ENCODE data around the gene TBCD.

Gene TBCD

GRCh38 chr17:82889496-82890338, 137.9 kb downstream of the TBCD start:
- H3K36me3 ChIP-seq = peaks cover 16 to 41% (median 26%) of the 10 kb centered on the region in 11 experiments; a peak in 20 of 22 replicates
- no peaks in the 10 kb centered on the region for H3K9me3 ChIP-seq (replicated peaks in 1 of 11)
- H3K27ac ChIP-seq = peak overlapping the region in 2 of 11 experiments; percentile 36 to 61; a peak in 2 of 22 replicates
- peak overlapping the region in 7 of 11 experiments; percentile 23 to 63 (median 53); a peak in 4 of 22 replicates for H3K9ac ChIP-seq
- H3K27me3 ChIP-seq = peaks cover 0 to 7% (median 0%) of the 10 kb centered on the region in 11 experiments; a peak in 1 of 22 replicates
- H4K20me1 ChIP-seq = peaks cover 0 to 70% (median 28%) of the 10 kb centered on the region in 11 experiments; a peak in 14 of 22 replicates
- H3K4me3 ChIP-seq = no peak overlapping the region
- peak overlapping the region; percentile 80 to 97 (median 87); a peak in 21 of 22 replicates for H3K4me2 ChIP-seq
- peaks cover 82 to 97% (median 96%) of the 10 kb centered on the region in 10 experiments for H3K4me1 ChIP-seq
- no peak for TF ChIP-seq Cebpa-rat (IDR thresholded peaks at IDR 0.05)

- 0 out of 22 replicates have a peak overlapping the region, but pooled peaks of 1 of the 11 experiments have one; percentile 17 for H3K9ac ChIP-seq
- H3K4me1 ChIP-seq = peaks cover 77 to 97% (median 96%) of the 10 kb centered on the region in 10 experiments
- TF ChIP-seq Cebpa-rat (IDR thresholded peaks at IDR 0.05) = no peak
- H3K9me3 ChIP-seq (replicated peaks in 1 of 11) = no peaks in the 10 kb centered on the region
- H3K36me3 ChIP-seq = peaks cover 17 to 47% (median 28%) of the 10 kb centered on the region in 11 experiments; a peak in 20 of 22 replicates
- H3K27me3 ChIP-seq = peaks cover 0 to 7% (median 0%) of the 10 kb centered on the region in 11 experiments; a peak in 1 of 22 replicates
- H3K27ac ChIP-seq = no peak overlapping the region; a peak in 1 of 22 replicates
- no peak overlapping the region for H3K4me3 ChIP-seq
- H3K4me2 ChIP-seq = peak overlapping the region in 10 of 11 experiments; percentile 13 to 93 (median 84); a peak in 16 of 22 replicates
- peaks cover 0 to 69% (median 28%) of the 10 kb centered on the region in 11 experiments; a peak in 14 of 22 replicates for H4K20me1 ChIP-seq
Measured at GRCh38 chr17:82890339-82890730, 138.5 kb downstream of the TBCD start.

GRCh38 chr17:82890926-82891678, 139.2 kb downstream of the TBCD start:
- H3K9me3 ChIP-seq (replicated peaks in 1 of 11) = no peaks in the 10 kb centered on the region
- H4K20me1 ChIP-seq = peaks cover 0 to 64% (median 28%) of the 10 kb centered on the region in 11 experiments; a peak in 14 of 22 replicates
- H3K4me3 ChIP-seq = no peak overlapping the region
- H3K4me1 ChIP-seq = peaks cover 69 to 97% (median 95%) of the 10 kb centered on the region in 10 experiments
- 0 out of 22 replicates have a peak overlapping the region, but pooled peaks of 1 of the 11 experiments have one; percentile 17 for H3K9ac ChIP-seq
- H3K27ac ChIP-seq = 0 out of 22 replicates have a peak overlapping the region, but pooled peaks of 1 of the 11 experiments have one; percentile 11
- TF ChIP-seq Cebpa-rat (IDR thresholded peaks at IDR 0.05) = no peak
- H3K36me3 ChIP-seq = peaks cover 21 to 55% (median 35%) of the 10 kb centered on the region in 11 experiments; a peak in 21 of 22 replicates
- H3K27me3 ChIP-seq = peaks cover 0 to 7% (median 0%) of the 10 kb centered on the region in 11 experiments; a peak in 1 of 22 replicates
- H3K4me2 ChIP-seq = peak overlapping the region in 10 of 11 experiments; percentile 13 to 93 (median 84); a peak in 17 of 22 replicates

GRCh38 chr17:82891911-82892310, 140.0 kb downstream of the TBCD start:
- Histone ChIP-seq H3K4me3 (no peak overlapping the region), H3K27me3 (peaks cover 0 to 7% (median 0%) of the 10 kb centered on the region in 11 experiments; a peak in 1 of 22 replicates), H3K4me1 (peaks cover 62 to 96% (median 90%) of the 10 kb centered on the region in 10 experiments), H3K9ac (peak overlapping the region in 1 of 11 experiments; percentile 56; a peak in 1 of 22 replicates), H3K9me3 (replicated peaks in 1 of 11) (no peaks in the 10 kb centered on the region), H3K27ac (no peak overlapping the region), H3K4me2 (peak overlapping the region in 9 of 11 experiments; percentile 75 to 96 (median 85); a peak in 18 of 22 replicates), H4K20me1 (peaks cover 0 to 62% (median 28%) of the 10 kb centered on the region in 11 experiments; a peak in 14 of 22 replicates), H3K36me3 (peaks cover 21 to 63% (median 43%) of the 10 kb centered on the region in 11 experiments; a peak in 21 of 22 replicates)
- no peak for TF ChIP-seq Cebpa-rat (IDR thresholded peaks at IDR 0.05)

DNA sequence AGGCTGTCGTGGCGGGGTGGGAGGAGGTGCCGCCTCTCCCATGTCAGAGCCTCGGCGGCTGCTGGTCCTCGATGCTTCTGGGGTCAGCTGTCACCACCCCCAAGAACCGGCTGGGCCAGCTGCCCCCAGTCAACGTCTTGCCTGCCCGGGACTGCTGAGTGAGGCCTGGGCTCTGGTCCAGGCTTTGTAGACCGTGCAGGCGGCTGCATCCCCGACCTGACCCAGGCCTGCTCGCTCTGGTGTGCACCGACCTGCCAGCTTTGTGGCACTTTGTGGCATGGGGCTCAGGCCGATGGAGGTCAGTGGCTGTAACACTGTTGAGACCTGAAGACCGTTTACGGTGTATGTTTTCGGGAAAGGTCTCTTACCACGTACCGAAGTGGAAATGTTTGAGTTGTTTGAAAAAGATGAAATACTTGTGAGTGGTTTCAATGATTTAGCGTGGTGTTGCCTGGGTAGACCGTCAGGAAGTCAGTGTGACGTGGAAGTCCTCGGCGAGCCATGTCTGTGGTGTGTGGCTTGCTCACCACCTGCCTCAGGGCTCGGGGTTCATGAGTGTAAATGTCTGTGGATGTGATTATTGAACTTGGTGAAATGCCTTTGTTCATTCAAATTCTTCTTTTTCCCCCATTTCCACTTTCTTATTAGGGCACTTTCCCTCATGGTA, 141.2 kb downstream of the TBCD start:
- Histone ChIP-seq H3K9ac (peak overlapping the region in 8 of 11 experiments; percentile 15 to 62 (median 43); a peak in 9 of 22 replicates), H3K27me3 (peaks cover 0 to 7% (median 0%) of the 10 kb centered on the region in 11 experiments; a peak in 1 of 22 replicates), H3K36me3 (peaks cover 21 to 66% (median 49%) of the 10 kb centered on the region in 11 experiments; a peak in 21 of 22 replicates), H3K27ac (peak overlapping the region in 10 of 11 experiments; percentile 37 to 65 (median 56); a peak in 18 of 22 replicates), H3K4me3 (peak overlapping the region in 2 of 10 experiments; percentile 1 to 8; a peak in 1 of 20 replicates), H3K4me2 (peak overlapping the region; percentile 75 to 96 (median 85)), H3K4me1 (peaks cover 51 to 94% (median 87%) of the 10 kb centered on the region in 10 experiments), H4K20me1 (peaks cover 0 to 51% (median 25%) of the 10 kb centered on the region in 11 experiments; a peak in 14 of 22 replicates), H3K9me3 (replicated peaks in 1 of 11) (peaks cover 0 to 3% (median 0%) of the 10 kb centered on the region in 11 experiments; a peak in 1 of 22 replicates)
- TF ChIP-seq Cebpa-rat (IDR thresholded peaks at IDR 0.05) = no peak

- Histone ChIP-seq H3K9ac (peak overlapping the region; percentile 33 to 62 (median 45); a peak in 18 of 22 replicates), H4K20me1 (peaks cover 0 to 44% (median 17%) of the 10 kb centered on the region in 11 experiments; a peak in 13 of 22 replicates), H3K9me3 (replicated peaks in 1 of 11) (peaks cover 0 to 3% (median 0%) of the 10 kb centered on the region in 11 experiments; a peak in 1 of 22 replicates), H3K4me2 (peak overlapping the region; percentile 75 to 96 (median 85)), H3K4me3 (peak overlapping the region in 4 of 10 experiments; percentile 1 to 21 (median 13); a peak in 6 of 20 replicates), H3K4me1 (peaks cover 49 to 94% (median 87%) of the 10 kb centered on the region in 10 experiments), H3K27ac (peak overlapping the region; percentile 37 to 65 (median 54); a peak in 20 of 22 replicates), H3K27me3 (peaks cover 0 to 3% (median 0%) of the 10 kb centered on the region in 11 experiments; a peak in 1 of 22 replicates), H3K36me3 (peaks cover 21 to 68% (median 50%) of the 10 kb centered on the region in 11 experiments)
- TF ChIP-seq Cebpa-rat (IDR thresholded peaks at IDR 0.05) = no peak
Measured at GRCh38 chr17:82893779-82894178, 141.9 kb downstream of the TBCD start.

DNA sequence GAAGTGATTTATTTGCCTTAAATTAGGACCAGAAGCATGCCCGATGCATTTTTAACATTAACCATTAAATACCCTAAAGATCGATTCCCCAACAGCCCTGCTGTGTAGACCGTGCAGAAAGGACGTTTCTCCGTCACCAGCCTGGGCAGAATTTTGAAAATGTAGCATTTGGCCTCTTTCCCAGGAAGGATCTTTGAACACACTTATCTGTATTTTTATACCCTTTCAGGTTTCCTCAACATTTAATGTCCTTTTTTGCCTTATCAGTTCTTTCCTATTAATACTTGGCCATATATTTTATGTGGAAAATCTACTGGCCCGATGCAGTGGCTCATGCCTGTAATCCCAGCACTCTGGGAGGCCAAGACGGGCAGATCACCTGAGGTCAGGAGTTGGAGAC, 142.5 kb downstream of the TBCD start:
- peaks cover 0 to 3% (median 0%) of the 10 kb centered on the region in 11 experiments; a peak in 1 of 22 replicates for H3K9me3 ChIP-seq (replicated peaks in 1 of 11)
- peaks cover 0 to 43% (median 12%) of the 10 kb centered on the region in 11 experiments; a peak in 11 of 22 replicates for H4K20me1 ChIP-seq
- H3K4me3 ChIP-seq = no peak overlapping the region
- H3K36me3 ChIP-seq = peaks cover 21 to 67% (median 56%) of the 10 kb centered on the region in 11 experiments
- TF ChIP-seq Cebpa-rat (IDR thresholded peaks at IDR 0.05) = no peak
- H3K9ac ChIP-seq = peak overlapping the region in 6 of 11 experiments; percentile 5 to 62 (median 39); a peak in 8 of 22 replicates
- H3K4me2 ChIP-seq = peak overlapping the region; percentile 75 to 96 (median 85)
- peaks cover 49 to 94% (median 87%) of the 10 kb centered on the region in 10 experiments for H3K4me1 ChIP-seq
- peak overlapping the region in 7 of 11 experiments; percentile 14 to 65 (median 60); a peak in 9 of 22 replicates for H3K27ac ChIP-seq
- no peaks in the 10 kb centered on the region for H3K27me3 ChIP-seq

All from BLaER1 treated with 17β-estradiol and CSF1 and Interleukin-3, amounts not matched to agents 10 nM and 100 nM (cell line).